NB4 (cell line): ENCODE results near the gene PLXNA2.

Experiments
- CTCF ChIP-seq: IDR thresholded peaks from one replicate; pipeline ENCODE4 v1.5.1; 2012; ENCODE audit warnings: low read depth, low read length
- MYC ChIP-seq: IDR thresholded peaks from 2 replicates; pipeline ENCODE4 v1.6.1; 2011; ENCODE audit warnings: low read depth, low read length

GRCh38 chr1:208288495-208288894, 44.3 kb upstream of the PLXNA2 start:
- TF ChIP-seq CTCF = no peak
- TF ChIP-seq MYC = no peak
